Thyroid gland (tissue), 4 donors: Measurements from ENCODE around the gene LEF1.

Experiments
- CTCF ChIP-seq, 6 experiments: fragments of 200-600 bp in 3 of 6; fragments of 450-650 bp in 3 of 6; sonication (generic) in 3 of 6; IDR thresholded peaks; one replicate each; pipeline ENCODE4 v1.5.1; 2016 to 2019; ENCODE audit warnings: antibody characterized with exemption in 6 of 6, mild to moderate bottlenecking in 2 of 6, inconsistent platforms in 1 of 6, moderate library complexity in 1 of 6
- POLR2A ChIP-seq, 2 donors: fragments of 450-650 bp; IDR thresholded peaks; one replicate each; pipeline ENCODE4 v1.6.1; 2017; ENCODE audit warnings: antibody characterized with exemption in 2 of 2, mild to moderate bottlenecking in 2 of 2, moderate library complexity in 1 of 2

- TF ChIP-seq POLR2A (IDR thresholded peaks at IDR 0.05) (no peak), CTCF (IDR thresholded peaks at IDR 0.05) (no peak)
These were observed 15.8 kb downstream of the LEF1 start for GRCh38 chr4:108152980-108153379.
